HG02678 (cell line): ENCODE results near the gene HSPB2.
A peak's percentile ranks its signal among the peaks of the same experiment; 100 is the strongest.
"Not testable (repeated sequence)": the region's sequence is repeated elsewhere in the genome, so short reads cannot be mapped to it uniquely, and the experiment has no call there.

Experiments used
- ATAC-seq: cut with Tn5 transposase; IDR thresholded peaks from one replicate; pipeline ENCODE4 v1.9.1; 2021; ENCODE audit warnings: mild to moderate bottlenecking, moderate library complexity; ENCODE audit not compliant: unreplicated experiment

HSPB2 gene, protein sequence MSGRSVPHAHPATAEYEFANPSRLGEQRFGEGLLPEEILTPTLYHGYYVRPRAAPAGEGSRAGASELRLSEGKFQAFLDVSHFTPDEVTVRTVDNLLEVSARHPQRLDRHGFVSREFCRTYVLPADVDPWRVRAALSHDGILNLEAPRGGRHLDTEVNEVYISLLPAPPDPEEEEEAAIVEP

GRCh38 chr11:111912535-111912934, at the start of gene HSPB2:
Gene HSPB2 (plus strand): TSS chr11:111912734. CDS start chr11:111912830, 96 bp downstream.
- ATAC-seq: no peak

- no peak for ATAC-seq
Measured at GRCh38 chr11:111870113-111870512, 42.4 kb upstream of the HSPB2 start.

- peak; percentile 19 for ATAC-seq
Measured at GRCh38 chr11:111870522-111870885, 42.0 kb upstream of the HSPB2 start.

DNA sequence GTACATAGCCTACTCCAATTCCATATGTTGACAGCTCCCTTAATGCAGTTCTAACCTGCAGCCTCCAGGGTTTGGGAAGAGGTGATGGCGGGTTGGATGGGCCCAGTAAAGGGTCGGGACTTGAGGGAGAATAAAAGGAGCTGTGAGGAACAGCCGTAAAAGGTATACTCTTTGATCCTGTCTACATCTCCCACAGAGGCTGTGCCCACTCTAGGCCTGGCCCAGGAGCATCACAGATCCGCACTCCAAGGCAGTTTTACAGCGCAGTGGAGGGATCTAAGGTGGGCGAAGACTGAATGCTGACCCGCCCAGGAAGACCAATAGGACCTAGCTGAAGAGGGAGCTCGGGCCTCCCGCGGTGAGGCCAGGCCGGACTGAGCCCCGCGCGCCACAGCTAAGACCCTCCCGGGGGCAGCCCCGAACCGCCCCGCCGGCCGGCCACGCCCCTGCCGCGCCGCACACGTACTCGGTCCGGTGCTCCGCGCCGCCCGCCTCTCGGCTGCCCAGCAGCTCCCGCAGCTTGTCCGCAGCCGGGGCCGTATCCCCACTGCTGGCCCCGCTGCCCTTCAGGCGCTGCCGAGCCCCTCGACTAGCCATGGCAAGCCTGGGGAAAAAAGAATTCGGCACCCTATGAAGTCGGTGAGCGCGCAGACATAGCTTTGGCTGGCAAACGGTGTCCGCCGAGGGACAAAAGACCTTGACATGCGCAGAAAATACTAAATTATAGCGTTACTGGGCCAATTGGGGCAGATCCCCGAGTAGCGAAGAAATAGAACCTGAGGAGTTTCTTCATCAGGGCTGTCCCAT, 41.4 kb upstream of the HSPB2 start, which contains the start of gene ALG9:
TSS of gene ALG9 (minus strand) at position 696 of the 807 bp plus-strand sequence. CDS start at position 597, 99 bp downstream.
- peak; percentile 88 for ATAC-seq

DNA sequence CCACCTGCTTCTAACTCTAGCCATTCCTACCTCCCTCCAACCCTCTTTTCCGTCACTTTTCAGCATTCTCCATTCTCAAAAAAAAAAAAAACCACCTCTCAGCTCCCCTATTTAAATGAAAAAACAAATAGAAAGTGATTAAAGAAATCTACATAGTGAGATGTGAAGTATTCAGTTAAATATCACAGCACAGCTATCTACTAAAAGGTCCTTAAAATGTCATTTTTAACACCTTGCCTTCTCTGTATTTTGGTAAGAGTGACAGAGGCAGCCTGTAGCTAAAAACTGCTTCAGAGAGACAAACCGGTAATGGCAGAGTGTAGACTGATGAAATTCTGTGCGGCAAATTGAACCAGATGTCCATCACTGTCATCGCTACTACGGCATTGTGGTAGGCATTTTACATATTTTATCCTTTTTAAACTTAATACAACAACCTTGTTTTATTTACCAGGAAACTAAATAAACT, 40.8 kb upstream of the HSPB2 start:
- no peak for ATAC-seq

DNA sequence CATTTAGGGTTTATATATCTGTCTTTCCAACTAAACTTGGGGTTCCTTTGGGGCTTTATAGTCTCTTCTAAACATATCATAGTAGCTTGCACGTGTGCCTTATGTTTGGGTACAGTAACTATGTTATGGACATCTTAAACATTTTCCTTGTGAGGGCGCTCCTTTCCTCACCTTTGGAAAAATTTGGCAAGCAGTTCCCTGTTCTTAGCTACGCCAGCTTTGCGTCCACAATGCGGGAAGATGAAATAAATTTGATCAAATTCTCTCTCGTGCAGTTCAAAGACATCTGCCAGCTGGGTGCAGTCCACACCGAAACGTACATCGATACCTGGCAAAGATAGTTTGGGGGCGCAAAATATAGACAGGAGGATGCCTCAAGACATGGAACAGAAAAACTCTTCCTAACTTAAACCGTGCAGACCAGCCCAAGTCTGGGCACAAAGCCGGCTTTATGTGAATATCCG, 34.1 kb upstream of the HSPB2 start:
- ATAC-seq: peak; percentile 11

- peak; percentile 93 for ATAC-seq
Measured at GRCh38 chr11:111878849-111879636, 33.5 kb upstream of the HSPB2 start, which contains the start of the genes CFAP68 and FDXACB1. Gene CFAP68 (plus strand): TSS chr11:111879541. CDS start chr11:111879561, 20 bp downstream. Gene FDXACB1 (minus strand): TSS chr11:111879165. CDS start chr11:111879132, 33 bp downstream.

- ATAC-seq: no peak
Measured at GRCh38 chr11:111879637-111879960, 32.9 kb upstream of the HSPB2 start.

- ATAC-seq: no peak
Measured at GRCh38 chr11:111882202-111882601, 30.3 kb upstream of the HSPB2 start.

DNA sequence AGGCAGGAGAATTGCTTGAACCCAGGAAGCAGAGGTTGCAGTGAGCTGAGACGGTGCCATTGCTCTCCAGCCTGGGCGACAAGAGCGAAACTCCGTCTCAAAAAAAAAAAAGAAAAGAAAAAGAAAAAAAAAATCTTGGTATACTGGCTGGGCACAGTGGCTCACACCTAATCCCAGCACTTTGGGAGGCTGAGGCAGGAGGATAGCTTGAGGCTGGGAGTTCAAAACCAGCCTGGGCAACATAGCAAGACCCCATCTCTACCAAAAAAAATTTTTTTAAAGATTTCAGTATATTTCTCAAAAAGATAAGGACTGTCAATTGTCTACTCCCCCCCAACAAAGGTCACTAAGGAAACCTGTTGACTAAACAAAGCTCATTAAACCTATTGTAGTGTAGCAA, 27.5 kb upstream of the HSPB2 start:
- ATAC-seq: not testable (repeated sequence)

DNA sequence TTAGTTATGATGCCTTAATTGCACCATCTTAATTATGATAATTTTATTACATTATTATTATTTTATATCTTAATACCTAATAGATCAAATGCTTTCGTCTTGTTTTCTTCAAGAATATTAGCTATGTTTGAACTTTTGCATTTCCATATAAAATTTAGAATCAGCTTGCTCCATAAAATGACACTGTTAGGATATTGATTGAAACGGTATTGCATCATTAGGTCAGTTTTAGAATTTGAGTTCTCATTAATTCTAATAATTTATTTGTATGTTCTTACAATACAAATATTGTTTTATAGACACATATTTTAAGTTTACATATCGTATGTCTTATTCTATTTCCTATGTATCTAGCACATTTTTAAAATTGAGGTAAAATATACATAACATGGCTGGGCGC, 26.5 kb upstream of the HSPB2 start:
- ATAC-seq: no peak

DNA sequence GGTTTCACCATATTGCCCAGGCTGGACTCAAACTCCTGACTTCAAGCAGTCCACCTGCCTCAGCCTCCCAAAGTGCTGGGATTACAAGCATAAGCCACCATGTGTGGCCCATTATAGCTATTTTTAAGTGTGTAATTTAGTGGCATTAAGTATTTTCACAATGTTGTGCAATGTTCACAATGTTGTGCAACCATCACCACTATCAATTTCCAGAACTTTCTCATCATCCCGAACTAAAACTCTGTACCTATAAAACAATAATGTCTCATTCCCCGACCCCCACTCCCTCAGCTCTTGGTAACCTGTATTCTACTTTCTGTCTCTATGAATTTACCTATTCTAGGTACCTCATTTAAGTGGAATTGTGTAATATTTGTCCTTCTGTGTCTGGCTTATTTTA, 25.7 kb upstream of the HSPB2 start:
- no peak for ATAC-seq

DNA sequence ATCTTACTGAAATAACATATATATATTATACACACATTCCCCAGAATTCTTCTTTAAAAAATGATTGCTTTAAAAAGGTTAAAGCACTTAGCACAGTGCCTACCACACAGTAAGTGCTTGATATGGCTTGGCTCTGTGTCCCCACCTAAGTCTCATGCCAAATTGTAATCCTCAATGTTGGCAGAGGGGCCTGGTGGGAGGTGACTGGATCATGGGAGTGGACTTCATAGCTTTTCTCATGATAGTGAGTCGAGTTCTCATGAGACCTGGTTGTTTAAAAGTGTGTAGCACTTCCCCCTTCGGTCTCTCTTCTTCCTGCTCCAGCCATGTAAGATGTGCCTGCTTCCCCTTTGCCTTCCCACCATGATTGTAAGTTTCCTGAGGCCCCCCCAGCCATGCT, 7.1 kb upstream of the HSPB2 start:
- no peak for ATAC-seq

GRCh38 chr11:111906680-111907079, 5.9 kb upstream of the HSPB2 start:
- ATAC-seq: no peak

- ATAC-seq: no peak
Measured at GRCh38 chr11:111908639-111909305, 3.8 kb upstream of the HSPB2 start.

GRCh38 chr11:111909378-111909777, 3.2 kb upstream of the HSPB2 start:
- no peak for ATAC-seq

GRCh38 chr11:111910676-111911562, 1.6 kb upstream of the HSPB2 start:
- no peak for ATAC-seq

GRCh38 chr11:111911563-111912401, 752 bp upstream of the HSPB2 start, which contains the start of gene CRYAB:
Gene CRYAB (minus strand): TSS chr11:111911770. CDS start chr11:111911724, 46 bp downstream.
- ATAC-seq: no peak
